HG03571 (cell line): ENCODE data around the gene RASAL2.

Experiments
- ATAC-seq: cut with Tn5 transposase; IDR thresholded peaks from one replicate; pipeline ENCODE4 v1.9.1; 2021; ENCODE audit not compliant: unreplicated experiment

RASAL2 gene

GRCh38 chr1:178483251-178483957 is 389.5 kb downstream of the RASAL2 start:
- no peak for ATAC-seq

- ATAC-seq: no peak
Measured at GRCh38 chr1:178484698-178485225, 390.9 kb downstream of the RASAL2 start.

- ATAC-seq: no peak
Measured at GRCh38 chr1:178485541-178485981, 391.7 kb downstream of the RASAL2 start.

GRCh38 chr1:178486100-178487069 is 392.5 kb downstream of the RASAL2 start:
- ATAC-seq: no peak

GRCh38 chr1:178487070-178487615 is 393.2 kb downstream of the RASAL2 start:
- no peak for ATAC-seq

GRCh38 chr1:178488393-178488792 is 394.5 kb downstream of the RASAL2 start:
- no peak for ATAC-seq

- ATAC-seq: no peak
Measured at GRCh38 chr1:178489399-178489798, 395.5 kb downstream of the RASAL2 start.

- no peak for ATAC-seq
Measured at GRCh38 chr1:178490136-178490535, 396.2 kb downstream of the RASAL2 start.

GRCh38 chr1:178490967-178491366 is 397.1 kb downstream of the RASAL2 start:
- no peak for ATAC-seq

GRCh38 chr1:178491721-178492120 is 397.8 kb downstream of the RASAL2 start:
- ATAC-seq: no peak

GRCh38 chr1:178492341-178492740 is 398.4 kb downstream of the RASAL2 start:
- no peak for ATAC-seq

- no peak for ATAC-seq
Measured at GRCh38 chr1:178493301-178493741, 399.4 kb downstream of the RASAL2 start.

GRCh38 chr1:178494569-178494971 is 400.7 kb downstream of the RASAL2 start:
- ATAC-seq: no peak

GRCh38 chr1:178495158-178495557 is 401.3 kb downstream of the RASAL2 start:
- ATAC-seq: no peak

- no peak for ATAC-seq
Measured at GRCh38 chr1:178495741-178496409, 402.0 kb downstream of the RASAL2 start.

GRCh38 chr1:178496410-178497135 is 402.7 kb downstream of the RASAL2 start, which contains the start of gene CLEC20A:
Gene CLEC20A, minus strand, starts transcription at chr1:178496964. Its CDS starts 25 bp downstream, at chr1:178496939.
- ATAC-seq: no peak

GRCh38 chr1:178497903-178498478 is 404.1 kb downstream of the RASAL2 start:
- no peak for ATAC-seq

GRCh38 chr1:178498896-178499675 is 405.2 kb downstream of the RASAL2 start:
- no peak for ATAC-seq
